Inflammatory macrophage treated with lipopolysaccharide for 4 hours (primary cell): ENCODE measurements around the gene MT1G.
"Not testable (repeated sequence)": the region's sequence is repeated elsewhere in the genome, so short reads cannot be mapped to it uniquely, and the experiment has no call there.

Source experiments
- DNase-seq: peaks from one replicate; pipeline ENCODE4 v3.0.0-alpha.2; 2020

The MT1G gene

GRCh38 chr16:56684256-56684925 is 16.5 kb upstream of the MT1G start:
- no peak for DNase-seq

- no peak for DNase-seq
These were observed 15.7 kb upstream of the MT1G start for GRCh38 chr16:56683424-56684172.

GRCh38 chr16:56682703-56683397 is 15.0 kb upstream of the MT1G start:
- DNase-seq, result no peak

- peak; percentile 90 for DNase-seq
These were observed 14.3 kb upstream of the MT1G start, which contains the start of gene MT1X for GRCh38 chr16:56681939-56682702. Gene MT1X (plus strand): TSS chr16:56682470. CDS start chr16:56682541, 71 bp downstream.

- peak; percentile 47 for DNase-seq
These were observed 12.0 kb upstream of the MT1G start for GRCh38 chr16:56679818-56680217.

- no peak for DNase-seq
These were observed 11.3 kb upstream of the MT1G start for GRCh38 chr16:56679078-56679730.

GRCh38 chr16:56677474-56677873 is 9.6 kb upstream of the MT1G start:
- DNase-seq, result no peak

GRCh38 chr16:56675685-56676210 is 7.9 kb upstream of the MT1G start:
- no peak for DNase-seq

- DNase-seq, result not testable (repeated sequence)
These were observed 6.7 kb upstream of the MT1G start for GRCh38 chr16:56674570-56674969.

- peak; percentile 55 for DNase-seq
These were observed 6.1 kb upstream of the MT1G start for GRCh38 chr16:56673921-56674320.

GRCh38 chr16:56672761-56673536 is 5.1 kb upstream of the MT1G start:
- DNase-seq, result no peak

- not testable (repeated sequence) for DNase-seq
These were observed 4.3 kb upstream of the MT1G start for GRCh38 chr16:56672171-56672570.

GRCh38 chr16:56671691-56672090 is 3.8 kb upstream of the MT1G start:
- DNase-seq, result peak; percentile 63

GRCh38 chr16:56670620-56670934 is 2.7 kb upstream of the MT1G start:
- DNase-seq, result no peak

GRCh38 chr16:56669840-56670619 is 2.2 kb upstream of the MT1G start:
- DNase-seq, result peak; percentile 56

GRCh38 chr16:56669005-56669839 is 1.4 kb upstream of the MT1G start, which contains the start of gene MT1H:
Gene MT1H (plus strand): TSS chr16:56669814. CDS start chr16:56669885, 71 bp downstream.
- DNase-seq, result no peak

- not testable (repeated sequence) for DNase-seq
These were observed 2.3 kb downstream of the MT1G start for GRCh38 chr16:56665286-56666261.

GRCh38 chr16:56664506-56664905 is 3.4 kb downstream of the MT1G start:
- DNase-seq, result no peak
